HG03066 (cell line): ENCODE data around the gene DNAH3.

ENCODE experiments used
- ATAC-seq: cut with Tn5 transposase; IDR thresholded peaks from one replicate; pipeline ENCODE4 v1.9.1; 2021; ENCODE audit warnings: low read depth; ENCODE audit not compliant: unreplicated experiment

The DNAH3 gene

GRCh38 chr16:20889625-20890275 is 260.9 kb downstream of the DNAH3 start:
- no peak for ATAC-seq

GRCh38 chr16:20887207-20887606 is 263.4 kb downstream of the DNAH3 start:
- no peak for ATAC-seq

- no peak for ATAC-seq
These were observed 264.3 kb downstream of the DNAH3 start for GRCh38 chr16:20886320-20886719.

GRCh38 chr16:20884240-20884556 is 266.4 kb downstream of the DNAH3 start:
- ATAC-seq: no peak

GRCh38 chr16:20883554-20884239 is 266.9 kb downstream of the DNAH3 start:
- no peak for ATAC-seq
